ENCODE results near the gene CMTM1.
"Not testable (repeated sequence)": the region's sequence is repeated elsewhere in the genome, so short reads cannot be mapped to it uniquely, and the experiment has no call there.

Gene CMTM1

DNA sequence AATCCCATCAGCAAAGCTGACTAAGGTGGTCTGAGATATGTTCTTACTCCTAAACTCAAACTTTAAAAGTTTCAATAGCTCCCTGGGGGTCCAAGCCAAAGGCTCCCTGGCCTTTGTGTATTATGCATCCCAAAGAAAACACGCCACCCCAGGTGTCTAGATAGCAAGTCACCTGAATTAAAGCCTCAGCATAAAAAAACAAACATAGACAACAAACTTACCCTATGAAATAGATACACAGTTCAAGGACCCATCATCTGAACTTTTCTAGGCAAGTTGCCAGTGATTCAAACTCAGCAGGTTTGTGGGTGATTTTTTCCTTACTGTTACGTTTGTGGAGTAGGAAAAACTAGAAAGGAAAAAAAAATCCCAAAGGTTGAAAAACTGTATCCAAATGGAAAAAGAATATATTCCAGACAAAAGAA lies 50.8 kb downstream of the CMTM1 start:
- no peak for DNase-seq

DNA sequence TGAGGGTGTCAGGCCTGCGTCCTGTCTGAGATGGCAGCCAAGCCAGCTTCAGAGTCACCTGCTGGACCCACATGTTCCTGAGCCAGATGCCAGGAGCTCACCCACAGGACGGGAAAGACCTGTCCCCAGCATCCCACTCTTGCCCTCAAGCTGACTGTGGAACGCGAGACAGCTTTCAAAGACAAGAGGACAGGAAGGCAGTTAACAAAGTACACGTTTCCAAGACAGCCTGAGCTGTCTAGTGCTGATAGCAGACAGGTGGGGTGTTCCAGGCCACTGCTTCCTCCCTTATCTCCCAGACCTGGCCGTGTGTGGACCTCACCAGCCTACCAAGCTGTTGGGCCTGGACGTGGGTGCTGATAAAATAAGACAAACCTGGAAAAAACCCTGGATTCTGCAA lies 51.5 kb downstream of the CMTM1 start:
- DNase-seq: no peak

DNA sequence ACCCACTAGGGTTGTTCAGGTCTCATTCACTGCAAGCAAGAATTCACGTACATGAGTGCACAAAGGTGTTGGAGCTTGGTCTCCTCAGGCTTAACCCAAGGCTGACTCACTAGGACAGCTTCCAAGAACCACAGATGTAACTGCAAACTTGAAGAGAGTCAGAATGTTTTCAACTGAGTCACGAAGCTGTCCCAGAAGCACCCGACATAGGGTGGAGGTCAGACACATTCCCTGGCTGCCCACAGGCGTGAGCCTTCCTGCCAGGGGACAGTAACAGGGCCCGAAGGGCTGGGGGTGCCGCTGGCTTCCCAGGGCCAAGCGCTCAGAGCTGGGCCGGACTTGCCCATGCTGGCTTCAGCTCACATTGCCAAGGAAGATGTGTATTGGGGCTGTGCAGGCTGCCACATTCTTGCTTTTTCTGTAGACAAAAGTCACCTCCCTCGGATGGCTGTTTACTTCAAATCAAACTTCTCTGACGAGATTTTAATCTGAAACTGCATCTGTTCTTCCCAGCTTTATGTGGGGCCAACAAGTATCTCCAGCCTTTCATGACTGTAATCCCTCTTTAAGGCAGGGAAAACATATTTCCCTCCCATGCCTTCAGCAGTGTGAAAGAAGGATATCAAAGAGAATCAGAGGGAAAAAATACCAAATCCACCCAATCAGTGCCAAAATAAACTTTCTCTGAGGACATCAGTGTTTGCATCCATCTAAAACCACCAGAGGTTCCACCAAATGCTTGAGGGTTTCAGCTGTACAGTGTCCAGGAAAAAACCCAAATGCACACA lies 52.5 kb downstream of the CMTM1 start:
- peak; percentile 3 for DNase-seq

DNA sequence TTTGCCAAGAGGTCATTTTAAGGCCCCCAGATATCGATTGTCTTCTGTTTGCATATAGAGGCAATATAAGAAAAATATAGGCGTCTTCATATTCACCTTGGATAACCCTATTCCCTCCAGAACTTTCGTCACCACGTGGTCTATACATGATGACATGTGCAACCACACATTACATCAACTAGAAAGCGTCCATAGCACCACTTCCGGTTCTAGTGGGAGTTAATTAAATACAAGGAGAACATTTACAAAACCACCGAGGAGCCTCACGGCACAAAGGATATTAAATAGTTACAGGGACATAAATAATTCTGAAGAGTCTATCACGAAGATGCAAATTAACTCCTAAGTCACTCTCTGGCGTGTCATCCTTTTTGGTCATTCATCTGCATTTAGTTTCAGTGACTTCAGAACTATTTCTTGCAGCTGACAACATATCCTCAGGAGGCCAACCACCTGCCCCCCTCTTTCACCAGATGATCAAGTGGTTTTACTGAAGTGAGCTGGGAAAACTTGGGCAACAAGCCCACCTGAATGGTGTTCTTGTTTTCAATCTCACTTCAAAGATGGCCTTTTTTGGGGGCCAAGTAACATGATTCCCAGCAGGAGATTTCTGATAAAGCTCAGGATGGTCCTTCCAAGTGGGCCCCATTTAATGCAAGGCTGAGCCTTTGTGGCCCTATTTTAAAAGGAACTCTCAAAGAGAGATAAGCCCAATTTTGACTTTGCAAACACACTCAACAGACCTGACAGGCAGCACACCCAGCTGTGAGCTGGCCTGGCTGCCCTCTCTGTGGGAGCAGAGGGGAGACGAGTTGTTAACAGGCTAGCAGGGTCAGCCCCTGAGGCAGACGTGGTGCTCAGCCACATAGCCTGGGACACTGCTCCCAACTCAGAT lies 53.5 kb downstream of the CMTM1 start:
- DNase-seq: no peak

DNA sequence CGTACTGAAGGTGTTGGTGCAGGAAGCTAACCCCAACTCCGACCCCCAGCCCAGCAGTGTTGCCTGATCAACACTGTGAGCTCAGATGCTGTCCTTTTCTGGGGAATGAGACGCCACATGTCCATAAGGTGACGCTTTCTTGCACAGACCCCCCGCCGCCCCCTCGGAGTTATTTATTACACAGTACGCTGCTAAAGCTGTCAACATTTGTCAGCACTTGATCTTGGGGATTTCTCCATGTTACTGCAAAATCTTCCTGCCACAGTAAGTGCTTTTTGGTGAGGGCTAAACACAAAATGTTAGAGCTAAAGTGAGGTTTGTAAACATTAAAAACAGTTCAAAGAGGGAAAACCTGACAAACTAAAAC lies 54.2 kb downstream of the CMTM1 start:
- DNase-seq: no peak

DNA sequence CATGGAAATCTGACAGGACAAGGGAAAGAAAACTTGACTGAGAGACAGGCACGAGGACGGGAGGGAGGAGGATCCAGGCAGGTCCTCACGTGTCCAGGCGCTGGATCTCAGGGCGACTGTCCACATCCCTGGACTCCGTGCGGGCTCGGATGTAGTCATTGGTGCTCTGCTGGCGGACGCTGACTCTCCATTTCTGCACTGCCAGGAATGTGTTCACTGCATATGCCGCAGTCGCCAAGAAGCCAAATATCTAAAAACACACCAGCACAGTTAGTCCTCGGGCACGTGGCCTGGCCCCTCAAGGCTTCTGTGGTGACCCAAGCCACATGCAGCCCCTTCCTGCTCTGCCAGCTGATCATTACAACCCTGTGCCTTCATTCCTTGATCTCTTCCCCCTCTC lies 55.7 kb downstream of the CMTM1 start:
- no peak for DNase-seq

DNA sequence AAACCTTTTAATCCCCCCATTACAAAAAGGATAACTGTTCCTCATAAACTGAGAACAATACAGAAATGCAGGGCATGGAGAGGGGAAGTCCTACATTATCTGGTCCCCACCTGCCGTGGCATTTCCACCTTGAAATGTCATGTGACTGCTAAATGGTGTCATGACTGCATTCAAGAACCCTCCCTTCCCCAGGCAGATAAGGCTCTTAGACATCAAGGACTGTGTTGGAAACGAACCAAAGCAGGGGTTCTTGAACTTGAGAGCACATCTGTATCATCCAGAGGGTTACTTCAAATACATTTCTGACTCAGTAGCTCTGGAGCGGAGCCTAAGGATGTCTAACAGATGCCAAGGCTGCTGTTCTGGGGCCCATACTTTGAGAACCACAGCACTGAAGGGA lies 56.6 kb downstream of the CMTM1 start:
- peak; percentile 7 for DNase-seq

DNA sequence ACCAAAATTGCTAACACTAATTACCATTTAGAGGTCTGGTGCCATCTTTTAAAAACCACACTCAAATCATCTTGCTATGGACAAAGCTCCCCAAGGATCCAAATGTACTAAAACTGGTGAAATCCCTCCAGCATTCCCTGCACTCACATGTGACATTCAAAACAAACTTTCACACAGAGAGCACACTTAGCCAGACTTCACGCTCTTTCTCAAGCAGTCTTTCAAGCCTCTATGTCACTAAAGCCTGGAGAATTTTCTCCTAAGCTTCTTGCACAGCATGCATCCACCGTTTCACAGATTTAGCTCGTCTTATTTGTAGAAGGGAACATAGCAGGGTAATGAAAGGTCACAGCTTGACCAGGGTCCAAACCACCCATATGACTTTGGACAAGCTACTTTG lies 57.5 kb downstream of the CMTM1 start:
- DNase-seq: no peak

DNA sequence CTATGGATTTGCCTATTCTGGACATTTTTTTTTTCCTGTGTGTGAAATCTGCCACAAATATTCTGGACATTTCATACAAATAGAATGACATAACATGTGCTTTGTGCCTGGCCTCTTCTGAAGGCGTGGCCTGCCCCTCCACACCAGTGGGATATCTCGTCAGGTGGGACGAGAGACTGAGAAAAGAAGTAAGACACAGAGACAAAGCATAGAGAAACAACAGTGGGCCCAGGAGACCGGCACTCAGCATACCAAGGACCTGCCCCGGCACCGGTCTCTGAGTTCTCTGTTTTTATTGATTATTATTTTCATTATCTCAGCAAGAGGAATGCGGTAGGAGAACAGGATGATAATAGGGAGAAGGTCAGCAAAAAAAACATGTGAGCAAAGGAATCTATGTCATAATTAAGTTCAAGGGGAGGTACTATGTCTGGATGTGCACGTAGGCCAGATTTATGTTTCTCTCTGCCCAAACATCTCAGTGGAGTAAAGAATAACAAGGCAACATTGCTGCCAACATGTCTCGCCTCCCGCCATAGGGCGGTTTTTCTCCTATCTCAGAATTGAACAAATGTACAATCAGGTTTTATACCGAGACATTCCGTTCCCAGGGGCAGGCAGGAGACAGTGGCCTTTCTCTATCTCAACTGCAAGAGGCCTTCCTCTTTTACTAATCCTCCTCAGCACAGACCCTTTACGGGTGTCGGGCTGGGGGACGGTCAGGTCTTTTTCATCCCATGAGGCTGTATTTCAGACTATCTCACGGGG lies 61.6 kb downstream of the CMTM1 start:
- not testable (repeated sequence) for DNase-seq
